Stimulated activated CD8-positive, alpha-beta memory T cell treated with anti-CD3 and anti-CD28 coated beads, Interleukin-2, amount 100 ng/mL, for 1 hour (primary cell): Measurements from ENCODE around the gene SERPINA10.
"Not testable (repeated sequence)": the region's sequence is repeated elsewhere in the genome, so short reads cannot be mapped to it uniquely, and the experiment has no call there.

Experiments
- DNase-seq, 2 donors: peaks; one replicate each; pipeline ENCODE4 v3.0.0-alpha.2; 2020; ENCODE audit warnings: low read depth in 2 of 2

Gene SERPINA10

GRCh38 chr14:94313991-94314655 lies 21.1 kb upstream of the SERPINA10 start:
- DNase-seq, result no peak

- DNase-seq, result no peak
Measured at GRCh38 chr14:94312481-94313246, 19.6 kb upstream of the SERPINA10 start.

GRCh38 chr14:94310248-94310647 lies 17.2 kb upstream of the SERPINA10 start:
- no peak for DNase-seq

- DNase-seq, result no peak
Measured at GRCh38 chr14:94309721-94310120, 16.7 kb upstream of the SERPINA10 start.

GRCh38 chr14:94307410-94307992 lies 14.4 kb upstream of the SERPINA10 start:
- no peak for DNase-seq

GRCh38 chr14:94306047-94306978 lies 13.2 kb upstream of the SERPINA10 start:
- no peak for DNase-seq

- no peak for DNase-seq
Measured at GRCh38 chr14:94305620-94306019, 12.6 kb upstream of the SERPINA10 start.

- DNase-seq, result no peak
Measured at GRCh38 chr14:94304243-94304642, 11.2 kb upstream of the SERPINA10 start.

- DNase-seq, result no peak
Measured at GRCh38 chr14:94303111-94303510, 10.0 kb upstream of the SERPINA10 start.

GRCh38 chr14:94298130-94298529 lies 5.1 kb upstream of the SERPINA10 start:
- DNase-seq, result no peak

GRCh38 chr14:94296181-94296545 lies 3.1 kb upstream of the SERPINA10 start:
- DNase-seq, result not testable (repeated sequence)

- DNase-seq, result no peak
Measured at GRCh38 chr14:94295360-94296180, 2.5 kb upstream of the SERPINA10 start.

GRCh38 chr14:94293578-94293924 lies 483 bp upstream of the SERPINA10 start:
- no peak for DNase-seq

GRCh38 chr14:94292526-94292871 lies 569 bp downstream of the SERPINA10 start:
- DNase-seq, result no peak

- no peak for DNase-seq
Measured at GRCh38 chr14:94291906-94292525, 1.1 kb downstream of the SERPINA10 start.

GRCh38 chr14:94291159-94291905 lies 1.7 kb downstream of the SERPINA10 start:
- DNase-seq, result no peak

- DNase-seq, result no peak
Measured at GRCh38 chr14:94290197-94290596, 2.9 kb downstream of the SERPINA10 start.

- DNase-seq, result no peak
Measured at GRCh38 chr14:94288610-94289465, 4.2 kb downstream of the SERPINA10 start.

GRCh38 chr14:94285158-94285557 lies 7.9 kb downstream of the SERPINA10 start:
- DNase-seq, result no peak
